HG03097 (cell line): ENCODE results near the gene VPS37C.

Source experiments
- ATAC-seq: cut with Tn5 transposase; IDR thresholded peaks from one replicate; pipeline ENCODE4 v1.9.1; 2021; ENCODE audit not compliant: unreplicated experiment, low FRiP score

The VPS37C gene

GRCh38 chr11:61155741-61156140, 5.5 kb downstream of the VPS37C start:
- ATAC-seq: no peak

GRCh38 chr11:61155312-61155711, 5.9 kb downstream of the VPS37C start:
- no peak for ATAC-seq

GRCh38 chr11:61154528-61154927, 6.7 kb downstream of the VPS37C start:
- no peak for ATAC-seq

GRCh38 chr11:61153593-61154095, 7.6 kb downstream of the VPS37C start:
- ATAC-seq: no peak

- ATAC-seq: no peak
Observed at GRCh38 chr11:61152816-61153592, 8.2 kb downstream of the VPS37C start.

- ATAC-seq: no peak
Observed at GRCh38 chr11:61151545-61152252, 9.5 kb downstream of the VPS37C start.

GRCh38 chr11:61150706-61151544, 10.3 kb downstream of the VPS37C start:
- no peak for ATAC-seq

- ATAC-seq: no peak
Observed at GRCh38 chr11:61149624-61150615, 11.3 kb downstream of the VPS37C start.

- no peak for ATAC-seq
Observed at GRCh38 chr11:61147791-61148620, 13.2 kb downstream of the VPS37C start.

- no peak for ATAC-seq
Observed at GRCh38 chr11:61147271-61147670, 14.0 kb downstream of the VPS37C start.

- ATAC-seq: no peak
Observed at GRCh38 chr11:61146416-61146815, 14.8 kb downstream of the VPS37C start.

- no peak for ATAC-seq
Observed at GRCh38 chr11:61145228-61146005, 15.8 kb downstream of the VPS37C start.

GRCh38 chr11:61144511-61145179, 16.6 kb downstream of the VPS37C start:
- no peak for ATAC-seq

- ATAC-seq: no peak
Observed at GRCh38 chr11:61142424-61142823, 18.8 kb downstream of the VPS37C start.

GRCh38 chr11:61141601-61142028, 19.6 kb downstream of the VPS37C start:
- ATAC-seq: no peak

- no peak for ATAC-seq
Observed at GRCh38 chr11:61140416-61140815, 20.8 kb downstream of the VPS37C start.

GRCh38 chr11:61139387-61139786, 21.8 kb downstream of the VPS37C start:
- no peak for ATAC-seq

- ATAC-seq: no peak
Observed at GRCh38 chr11:61138935-61139334, 22.3 kb downstream of the VPS37C start.
